Effector memory CD4-positive, alpha-beta T cell (primary cell): ENCODE measurements around the gene CDH13.

Experiments
- DNase-seq, 3 donors: peaks; one replicate each; pipeline ENCODE4 v3.0.0-alpha.2; 2020
- H3K27ac ChIP-seq: 2 replicates; pipeline ENCODE4 v1.7.0; 2013; ENCODE audit warnings: mild to moderate bottlenecking, low read length, moderate library complexity; ENCODE audit not compliant: insufficient read depth, poor library complexity, severe bottlenecking
- H3K27me3 ChIP-seq: replicated peaks from 2 replicates; pipeline ENCODE4 v1.7.0; 2013; ENCODE audit warnings: mild to moderate bottlenecking, low read length; ENCODE audit not compliant: insufficient read depth, control insufficient read depth, poor library complexity, severe bottlenecking
- H3K36me3 ChIP-seq: 2 replicates; pipeline ENCODE4 v1.7.0; 2013; ENCODE audit warnings: mild to moderate bottlenecking, low read length, moderate library complexity; ENCODE audit not compliant: control insufficient read depth, insufficient read depth
- H3K4me1 ChIP-seq: 2 replicates; pipeline ENCODE4 v1.7.0; 2013; ENCODE audit warnings: low read length, mild to moderate bottlenecking; ENCODE audit not compliant: control insufficient read depth, insufficient read depth, poor library complexity, severe bottlenecking
- H3K4me3 ChIP-seq: 2 replicates; pipeline ENCODE4 v1.7.0; 2013; ENCODE audit warnings: low read length, low read depth, mild to moderate bottlenecking; ENCODE audit not compliant: insufficient read depth, poor library complexity, severe bottlenecking
- H3K9me3 ChIP-seq: 2 replicates; pipeline ENCODE4 v1.7.0; 2013; ENCODE audit warnings: mild to moderate bottlenecking, low read length, moderate library complexity; ENCODE audit not compliant: control insufficient read depth

The CDH13 gene

GRCh38 chr16:83027973-83028372, 401.2 kb downstream of the CDH13 start:
- DNase-seq, result no peak
- no peaks in the 10 kb centered on the region for H3K9me3 ChIP-seq
- no peaks in the 10 kb centered on the region for H3K36me3 ChIP-seq
- no peaks in the 10 kb centered on the region for H3K4me1 ChIP-seq
- H3K4me3 ChIP-seq, result no peak overlapping the region
- no peak overlapping the region for H3K27ac ChIP-seq
- no peaks in the 10 kb centered on the region for H3K27me3 ChIP-seq

- Histone ChIP-seq H3K36me3 (no peaks in the 10 kb centered on the region), H3K4me1 (no peaks in the 10 kb centered on the region), H3K9me3 (no peaks in the 10 kb centered on the region), H3K27me3 (no peaks in the 10 kb centered on the region), H3K4me3 (no peak overlapping the region), H3K27ac (no peak overlapping the region)
- no peak for DNase-seq
Measured at GRCh38 chr16:83029467-83029866, 402.7 kb downstream of the CDH13 start.

- Histone ChIP-seq H3K27me3 (no peaks in the 10 kb centered on the region), H3K4me1 (no peaks in the 10 kb centered on the region), H3K36me3 (no peaks in the 10 kb centered on the region), H3K9me3 (no peaks in the 10 kb centered on the region), H3K4me3 (no peak overlapping the region), H3K27ac (no peak overlapping the region)
- no peak for DNase-seq
Measured at GRCh38 chr16:83031524-83031923, 404.8 kb downstream of the CDH13 start.

GRCh38 chr16:83037102-83037501, 410.3 kb downstream of the CDH13 start:
- no peak for DNase-seq
- Histone ChIP-seq H3K4me3 (no peak overlapping the region), H3K27me3 (no peaks in the 10 kb centered on the region), H3K27ac (no peak overlapping the region), H3K36me3 (no peaks in the 10 kb centered on the region), H3K4me1 (no peaks in the 10 kb centered on the region), H3K9me3 (no peaks in the 10 kb centered on the region)

- H3K9me3 ChIP-seq, result no peaks in the 10 kb centered on the region
- H3K27me3 ChIP-seq, result no peaks in the 10 kb centered on the region
- no peaks in the 10 kb centered on the region for H3K4me1 ChIP-seq
- no peaks in the 10 kb centered on the region for H3K36me3 ChIP-seq
- no peak overlapping the region for H3K27ac ChIP-seq
- no peak for DNase-seq
- H3K4me3 ChIP-seq, result no peak overlapping the region
Measured at GRCh38 chr16:83037884-83038283, 411.1 kb downstream of the CDH13 start.

- Histone ChIP-seq H3K27ac (no peak overlapping the region), H3K27me3 (no peaks in the 10 kb centered on the region), H3K36me3 (no peaks in the 10 kb centered on the region), H3K9me3 (no peaks in the 10 kb centered on the region), H3K4me1 (no peaks in the 10 kb centered on the region), H3K4me3 (no peak overlapping the region)
- no peak for DNase-seq
Measured at GRCh38 chr16:83040174-83040573, 413.4 kb downstream of the CDH13 start.

- H3K9me3 ChIP-seq, result no peaks in the 10 kb centered on the region
Measured at GRCh38 chr16:83044589-83044988, 417.8 kb downstream of the CDH13 start.

GRCh38 chr16:83045790-83046189, 419.0 kb downstream of the CDH13 start:
- H3K36me3 ChIP-seq, result no peaks in the 10 kb centered on the region
- H3K4me1 ChIP-seq, result no peaks in the 10 kb centered on the region
- no peak for DNase-seq
- H3K27me3 ChIP-seq, result no peaks in the 10 kb centered on the region
- H3K9me3 ChIP-seq, result no peaks in the 10 kb centered on the region
- no peak overlapping the region for H3K27ac ChIP-seq
- no peak overlapping the region for H3K4me3 ChIP-seq

More at GRCh38 chr16:83044589-83044988, 417.8 kb downstream of the CDH13 start:
- Histone ChIP-seq H3K27me3 (no peaks in the 10 kb centered on the region), H3K36me3 (no peaks in the 10 kb centered on the region), H3K4me3 (no peak overlapping the region), H3K4me1 (no peaks in the 10 kb centered on the region), H3K27ac (no peak overlapping the region)
- no peak for DNase-seq

GRCh38 chr16:83046664-83047063, 419.9 kb downstream of the CDH13 start:
- H3K36me3 ChIP-seq, result no peaks in the 10 kb centered on the region

GRCh38 chr16:83051451-83051850, 424.7 kb downstream of the CDH13 start:
- no peak for DNase-seq
- H3K4me3 ChIP-seq, result no peak overlapping the region
- no peaks in the 10 kb centered on the region for H3K36me3 ChIP-seq
- no peaks in the 10 kb centered on the region for H3K4me1 ChIP-seq
- no peak overlapping the region for H3K27ac ChIP-seq
- no peaks in the 10 kb centered on the region for H3K9me3 ChIP-seq
- no peaks in the 10 kb centered on the region for H3K27me3 ChIP-seq

More at GRCh38 chr16:83046664-83047063, 419.9 kb downstream of the CDH13 start:
- Histone ChIP-seq H3K27me3 (no peaks in the 10 kb centered on the region), H3K4me1 (no peaks in the 10 kb centered on the region), H3K27ac (no peak overlapping the region), H3K4me3 (no peak overlapping the region), H3K9me3 (no peaks in the 10 kb centered on the region)
- DNase-seq, result no peak

GRCh38 chr16:83054283-83054682, 427.5 kb downstream of the CDH13 start:
- no peak for DNase-seq
- no peaks in the 10 kb centered on the region for H3K27me3 ChIP-seq
- H3K4me1 ChIP-seq, result no peaks in the 10 kb centered on the region
- no peak overlapping the region for H3K4me3 ChIP-seq
- no peaks in the 10 kb centered on the region for H3K9me3 ChIP-seq
- H3K36me3 ChIP-seq, result no peaks in the 10 kb centered on the region
- H3K27ac ChIP-seq, result no peak overlapping the region
